BJ (cell line): Measurements from ENCODE around the gene OR13C2. TPM values are rescaled to one million over a fixed set of nuclear protein-coding genes. Genes with fewer than 3 reads are reported as not detected.

Experiments used
- CTCF ChIA-PET: fragments of 350-600 bp; formaldehyde crosslinking; extraction: SDS; loops from one replicate; lab custom pipeline; 2021; ENCODE audit warnings: antibody characterized with exemption, inconsistent platforms; lab: Yijun Ruan, JAX
- POLR2A ChIA-PET: fragments of 300-600 bp; sonication (Branson Sonifier 250); formaldehyde crosslinking; extraction: SDS; loops from one replicate; lab custom pipeline; 2021; ENCODE audit warnings: antibody characterized with exemption; lab: Charles Lee
- DNase-seq: peaks from one replicate; pipeline ENCODE4 v3.0.0-alpha.2; 2011; ENCODE audit warnings: low read depth
- H3K27me3 ChIP-seq: 2 replicates; pipeline ENCODE4 v1.6.0; 2011; ENCODE audit warnings: low read length; ENCODE audit not compliant: control insufficient read depth, insufficient read depth
- H3K36me3 ChIP-seq: 2 replicates; pipeline ENCODE4 v1.5.1; 2011; ENCODE audit warnings: low read length; ENCODE audit not compliant: control insufficient read depth, insufficient read depth
- H3K4me3 ChIP-seq: 2 replicates; pipeline ENCODE4 v1.5.1; 2011; ENCODE audit warnings: low read depth, mild to moderate bottlenecking, control low read depth, low read length
- CTCF ChIP-seq: IDR thresholded peaks from 2 replicates; pipeline ENCODE4 v1.5.1; 2011; ENCODE audit warnings: low read depth, mild to moderate bottlenecking, control low read depth, inconsistent platforms, low read length, moderate library complexity; ENCODE audit not compliant: insufficient read depth
- polyA plus RNA-seq: library from polyadenylated mRNA; depleted of rRNA; stranded (reverse); fragments of >200 nt; gene quantifications from 2 replicates; pipeline ENCODE4 v1.2.3, GENCODE V29; 2011; rRNA removed

The OR13C2 gene
- polyA plus RNA-seq, 1 experiment = not detected

DNA sequence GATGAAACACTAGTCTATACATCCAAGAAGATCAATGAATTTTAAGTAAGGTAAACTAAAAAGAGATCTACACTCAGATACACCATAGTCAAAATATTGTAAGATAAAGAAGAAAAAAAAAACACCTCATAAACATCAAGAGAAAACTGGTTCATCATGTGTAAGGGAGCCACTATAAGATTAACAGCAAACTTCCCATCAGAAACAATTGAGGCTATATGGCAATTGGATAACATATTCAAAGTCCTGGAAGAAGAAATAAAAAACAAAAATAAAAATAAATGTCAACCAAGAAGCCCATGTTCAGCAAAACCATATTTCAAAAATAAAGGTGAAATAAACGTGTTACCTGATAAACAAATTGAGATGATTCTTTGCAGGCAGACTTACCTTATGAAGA lies 32.8 kb downstream of the OR13C2 start:
- H3K4me3 ChIP-seq = no peak overlapping the region
- no peak for DNase-seq
- ChIA-PET CTCF (no interaction called here), POLR2A (no interaction called here)
- H3K27me3 ChIP-seq = no peaks in the 10 kb centered on the region
- H3K36me3 ChIP-seq = no peaks in the 10 kb centered on the region
- no peak for TF ChIP-seq CTCF

DNA sequence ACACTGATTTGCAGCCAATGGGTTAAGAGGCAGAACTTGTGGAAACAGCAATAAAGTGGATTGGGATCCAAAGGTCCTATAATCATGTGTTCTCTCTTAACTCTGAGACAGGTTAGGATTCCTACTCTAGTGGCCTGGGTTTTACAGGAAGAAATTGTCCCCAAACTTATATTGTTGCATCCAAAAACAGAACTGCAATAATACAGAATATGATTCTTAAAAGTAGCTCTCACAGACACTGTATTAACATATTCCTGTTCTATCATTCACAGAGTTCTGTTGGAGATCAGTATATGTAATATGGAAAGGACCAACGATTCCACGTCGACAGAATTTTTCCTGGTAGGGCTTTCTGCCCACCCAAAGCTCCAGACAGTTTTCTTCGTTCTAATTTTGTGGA lies 36.6 kb downstream of the OR13C2 start, which contains the start of gene OR13C8:
TSS of gene OR13C8 (plus strand) at position 301 of the 400 bp plus-strand sequence. CDS start at position 301, 0 bp downstream.
- POLR2A ChIA-PET = no interaction called here

DNA sequence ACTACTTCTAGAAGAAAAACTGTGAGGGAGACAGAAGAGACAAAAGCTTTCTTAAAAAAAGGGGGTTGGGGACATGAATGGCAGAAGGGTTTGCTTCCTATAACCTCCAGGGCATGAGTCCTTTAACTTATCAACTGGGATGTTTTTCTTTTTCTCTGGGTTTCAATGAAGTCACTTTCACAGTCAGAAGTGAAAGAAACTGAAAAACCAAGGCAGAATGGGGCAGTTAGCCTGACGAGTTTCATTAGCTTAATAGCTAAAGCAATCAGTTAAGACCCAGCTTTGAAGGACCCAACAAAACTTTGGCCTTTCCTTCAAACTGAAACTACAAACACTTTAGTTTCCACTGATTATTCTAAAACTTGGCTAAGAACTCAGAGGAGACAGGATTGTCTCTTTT lies 41.1 kb downstream of the OR13C2 start:
- Histone ChIP-seq H3K4me3 (no peak overlapping the region), H3K27me3 (no peaks in the 10 kb centered on the region), H3K36me3 (no peaks in the 10 kb centered on the region)
- TF ChIP-seq CTCF = no peak
- POLR2A ChIA-PET = no interaction called here
- DNase-seq = no peak
- CTCF ChIA-PET = interaction anchor here (1.2 kb wide), 1 partner anchor 25 kb away, joined by 3 read pairs; no protein-coding TSS in a partner anchor

More for the DNA sequence above, 36.6 kb downstream of the OR13C2 start, which contains the start of gene OR13C8:
- no peak for DNase-seq
- no peak within 1 kb of the TSS for H3K4me3 ChIP-seq
- TF ChIP-seq CTCF = no peak
- CTCF ChIA-PET = no interaction called here
- no peaks in the 10 kb centered on the region for H3K27me3 ChIP-seq
- no peaks in the 10 kb centered on the region for H3K36me3 ChIP-seq

- Histone ChIP-seq H3K27me3 (no peaks in the 10 kb centered on the region), H3K4me3 (no peak overlapping the region), H3K36me3 (no peaks in the 10 kb centered on the region)
- ChIA-PET CTCF (no interaction called here), POLR2A (no interaction called here)
- DNase-seq = no peak
- TF ChIP-seq CTCF = no peak
Measured at GRCh38 chr9:104556830-104557634, 48.4 kb downstream of the OR13C2 start.

- H3K4me3 ChIP-seq = no peak overlapping the region
- no peaks in the 10 kb centered on the region for H3K36me3 ChIP-seq
- no peak for TF ChIP-seq CTCF
- H3K27me3 ChIP-seq = no peaks in the 10 kb centered on the region
- POLR2A ChIA-PET = no interaction called here
- peak; percentile 7 for DNase-seq
- CTCF ChIA-PET = no interaction called here
Measured at GRCh38 chr9:104555521-104555920, 49.9 kb downstream of the OR13C2 start.

Other genes with a start within 250 kb of the OR13C2 start
- not detected in 2 replicates for gene OR13F1, start 101.4 kb downstream of the OR13C2 start, polyA plus RNA-seq
- gene OR13C4, start 78.4 kb downstream of the OR13C2 start, polyA plus RNA-seq = not detected in 2 replicates
- gene OR13C3, start 68.8 kb downstream of the OR13C2 start, polyA plus RNA-seq = not detected in 2 replicates
- gene OR13C8, start 36.5 kb downstream of the OR13C2 start, polyA plus RNA-seq = not detected in 2 replicates
- not detected in 2 replicates for gene OR13C5, start 6.2 kb downstream of the OR13C2 start, polyA plus RNA-seq
- not detected in 2 replicates for gene OR13C9, start 12.6 kb upstream of the OR13C2 start, polyA plus RNA-seq
- not detected in 2 replicates for gene OR13D1, start 88.9 kb upstream of the OR13C2 start, polyA plus RNA-seq
- gene NIPSNAP3A, start 142.1 kb upstream of the OR13C2 start, polyA plus RNA-seq = 40.6 and 62.8 TPM in 2 replicates
- gene NIPSNAP3B, start 158.5 kb upstream of the OR13C2 start, polyA plus RNA-seq = 0.75 and 0.96 TPM in 2 replicates